ENCODE measurements around the gene RIPK4. TPM values are rescaled to one million over a fixed set of nuclear protein-coding genes. Genes with fewer than 3 reads are reported as not detected.

The RIPK4 gene
- total RNA-seq, 8 experiments from 2014 or later: 0.18 to 0.57 (median 0.38) TPM; not detected in 1

GRCh38 chr21:41755258-41755933 is 11.5 kb downstream of the RIPK4 start:
- Histone ChIP-seq H3K4me1 (replicated peaks in 1 of 2) (peaks cover 16 to 40% of the 10 kb centered on the region in 2 donors), H3K27ac (no peak overlapping the region), H3K4me3 (no peak overlapping the region)
- in situ Hi-C loops (cut with MboI; ENCODE audit: low pct_unique_long_range_greater_than_20kb in 2 of 9, low sequenced_read_pairs in 9 of 9, unreplicated experiment in 9 of 9): no loop called here
- 30 to 100% (median 82%) methylated on average over 2 to 15 of the region's 23 CpGs for WGBS, 10 experiments
- no peak for ATAC-seq (replicated peaks in 6 of 8)

GRCh38 chr21:41754479-41754891 is 12.4 kb downstream of the RIPK4 start:
- peak in 6 of 8 experiments; percentile 25 to 75 (median 52) for ATAC-seq (replicated peaks in 6 of 8)
- H3K4me1 ChIP-seq (replicated peaks in 1 of 2): peaks cover 16 to 47% of the 10 kb centered on the region in 2 donors
- no peak overlapping the region for H3K4me3 ChIP-seq
- in situ Hi-C loops (cut with MboI; ENCODE audit: low pct_unique_long_range_greater_than_20kb in 2 of 9, low sequenced_read_pairs in 9 of 9, unreplicated experiment in 9 of 9): no loop called here
- peak overlapping the region in 1 of 2 donors; percentile 40 for H3K27ac ChIP-seq
- WGBS, 10 experiments: 60% methylated on average over 2 of the region's 10 CpGs; no CpG with 5 or more reads in 9 of the 10 experiments

GRCh38 chr21:41753006-41753898 is 13.6 kb downstream of the RIPK4 start:
- peak in 2 of 8 experiments; percentile 17 to 37 for ATAC-seq (replicated peaks in 6 of 8)
- no peak overlapping the region for H3K4me3 ChIP-seq
- peaks cover 16 to 47% of the 10 kb centered on the region in 2 donors for H3K4me1 ChIP-seq (replicated peaks in 1 of 2)
- WGBS, 10 experiments: 9 to 100% (median 26%) methylated on average over 2 to 14 of the region's 16 CpGs
- H3K27ac ChIP-seq: peak overlapping the region in 1 of 2 donors; percentile 52
- in situ Hi-C loops (cut with MboI; ENCODE audit: low pct_unique_long_range_greater_than_20kb in 2 of 9, low sequenced_read_pairs in 9 of 9, unreplicated experiment in 9 of 9): no loop called here

- no peak overlapping the region for H3K4me3 ChIP-seq
- ATAC-seq (replicated peaks in 6 of 8): peak; percentile 60 to 97 (median 80)
- H3K27ac ChIP-seq: no peak overlapping the region
- WGBS, 10 experiments: 0 to 81% (median 38%) methylated on average over 1 to 4 of the region's 13 CpGs; no CpG with 5 or more reads in 3 of the 10 experiments
- in situ Hi-C loops (cut with MboI; ENCODE audit: low pct_unique_long_range_greater_than_20kb in 2 of 9, low sequenced_read_pairs in 9 of 9, unreplicated experiment in 9 of 9): no loop called here
- peaks cover 19 to 47% of the 10 kb centered on the region in 2 donors for H3K4me1 ChIP-seq (replicated peaks in 1 of 2)
Observed at GRCh38 chr21:41752231-41752681, 14.6 kb downstream of the RIPK4 start.

GRCh38 chr21:41751611-41752011 is 15.2 kb downstream of the RIPK4 start:
- ATAC-seq (replicated peaks in 6 of 8): peak in 2 of 8 experiments; percentile 5 to 6
- 40 to 85% (median 62%) methylated on average over 1 to 5 of the region's 12 CpGs; no CpG with 5 or more reads in 4 of the 10 experiments for WGBS, 10 experiments
- in situ Hi-C loops (cut with MboI; ENCODE audit: low pct_unique_long_range_greater_than_20kb in 2 of 9, low sequenced_read_pairs in 9 of 9, unreplicated experiment in 9 of 9): no loop called here
- peaks cover 19 to 47% of the 10 kb centered on the region in 2 donors for H3K4me1 ChIP-seq (replicated peaks in 1 of 2)
- H3K27ac ChIP-seq: no peak overlapping the region
- no peak overlapping the region for H3K4me3 ChIP-seq

GRCh38 chr21:41750532-41751151 is 16.2 kb downstream of the RIPK4 start:
- in situ Hi-C loops (cut with MboI; ENCODE audit: low pct_unique_long_range_greater_than_20kb in 2 of 9, low sequenced_read_pairs in 9 of 9, unreplicated experiment in 9 of 9): no loop called here
- no peak overlapping the region for H3K27ac ChIP-seq
- H3K4me1 ChIP-seq (replicated peaks in 1 of 2): peaks cover 19 to 47% of the 10 kb centered on the region in 2 donors
- no peak overlapping the region for H3K4me3 ChIP-seq
- ATAC-seq (replicated peaks in 6 of 8): peak in 1 of 8 experiments; percentile 5
- WGBS, 10 experiments: 74 to 100% (median 88%) methylated on average over 2 to 10 of the region's 16 CpGs; no CpG with 5 or more reads in 4 of the 10 experiments

GRCh38 chr21:41750051-41750450 is 16.8 kb downstream of the RIPK4 start:
- H3K4me1 ChIP-seq (replicated peaks in 1 of 2): peaks cover 19 to 47% of the 10 kb centered on the region in 2 donors
- WGBS, 10 experiments: 30 to 100% (median 73%) methylated on average over 1 to 5 of the region's 7 CpGs; no CpG with 5 or more reads in 1 of the 10 experiments
- in situ Hi-C loops (cut with MboI; ENCODE audit: low pct_unique_long_range_greater_than_20kb in 2 of 9, low sequenced_read_pairs in 9 of 9, unreplicated experiment in 9 of 9): no loop called here
- peak in 1 of 8 experiments; percentile 24 for ATAC-seq (replicated peaks in 6 of 8)
- no peak overlapping the region for H3K27ac ChIP-seq
- H3K4me3 ChIP-seq: no peak overlapping the region

- in situ Hi-C loops (cut with MboI; ENCODE audit: low pct_unique_long_range_greater_than_20kb in 2 of 9, low sequenced_read_pairs in 9 of 9, unreplicated experiment in 9 of 9): no loop called here
- 86 to 100% (median 99%) methylated on average over 1 to 10 of the region's 10 CpGs; no CpG with 5 or more reads in 2 of the 10 experiments for WGBS, 10 experiments
- peaks cover 19 to 42% of the 10 kb centered on the region in 2 donors for H3K4me1 ChIP-seq (replicated peaks in 1 of 2)
- H3K4me3 ChIP-seq: no peak overlapping the region
- no peak for ATAC-seq (replicated peaks in 6 of 8)
- H3K27ac ChIP-seq: no peak overlapping the region
Observed at GRCh38 chr21:41749286-41749685, 17.6 kb downstream of the RIPK4 start.

- no peak for ATAC-seq (replicated peaks in 6 of 8)
- 83 to 100% (median 92%) methylated on average over 1 to 18 of the region's 20 CpGs for WGBS, 10 experiments
- H3K27ac ChIP-seq: no peak overlapping the region
- in situ Hi-C loops (cut with MboI; ENCODE audit: low pct_unique_long_range_greater_than_20kb in 2 of 9, low sequenced_read_pairs in 9 of 9, unreplicated experiment in 9 of 9): no loop called here
- peaks cover 14 to 30% of the 10 kb centered on the region in 2 donors for H3K4me1 ChIP-seq (replicated peaks in 1 of 2)
- no peak overlapping the region for H3K4me3 ChIP-seq
Observed at GRCh38 chr21:41747943-41748738, 18.7 kb downstream of the RIPK4 start.

GRCh38 chr21:41746744-41747006 is 20.2 kb downstream of the RIPK4 start:
- no peak for ATAC-seq (replicated peaks in 6 of 8)
- Histone ChIP-seq H3K4me3 (no peak overlapping the region), H3K27ac (no peak overlapping the region), H3K4me1 (replicated peaks in 1 of 2) (peaks cover 3 to 16% of the 10 kb centered on the region in 2 donors)
- in situ Hi-C loops (cut with MboI; ENCODE audit: low pct_unique_long_range_greater_than_20kb in 2 of 9, low sequenced_read_pairs in 9 of 9, unreplicated experiment in 9 of 9): no loop called here
- 80 to 100% (median 100%) methylated on average over 1 to 2 of the region's 8 CpGs; no CpG with 5 or more reads in 5 of the 10 experiments for WGBS, 10 experiments

- peaks cover 3 to 11% of the 10 kb centered on the region in 2 donors for H3K4me1 ChIP-seq (replicated peaks in 1 of 2)
- ATAC-seq (replicated peaks in 6 of 8): no peak
- no peak overlapping the region for H3K27ac ChIP-seq
- in situ Hi-C loops (cut with MboI; ENCODE audit: low pct_unique_long_range_greater_than_20kb in 2 of 9, low sequenced_read_pairs in 9 of 9, unreplicated experiment in 9 of 9): no loop called here
- WGBS, 10 experiments: 93 to 100% methylated on average over 3 to 16 of the region's 34 CpGs; no CpG with 5 or more reads in 8 of the 10 experiments
- no peak overlapping the region for H3K4me3 ChIP-seq
Observed at GRCh38 chr21:41745971-41746743, 20.7 kb downstream of the RIPK4 start.

Data from motor neuron (in vitro differentiated cells).